NCI-H1436 treated with DMSO at 0.1 percent for 48 hours (cell line): ENCODE data around the gene SNCAIP.
A peak's percentile ranks its signal among the peaks of the same experiment; 100 is the strongest.

Source experiments
- DNase-seq: peaks from one replicate; lab custom pipeline; 2025; lab: John Stamatoyannopoulos, UW

Gene SNCAIP

GRCh38 chr5:122400938-122401337 is 88.9 kb downstream of the SNCAIP start:
- DNase-seq: no peak

GRCh38 chr5:122401976-122402725 is 90.1 kb downstream of the SNCAIP start:
- peak; percentile 69 for DNase-seq

DNA sequence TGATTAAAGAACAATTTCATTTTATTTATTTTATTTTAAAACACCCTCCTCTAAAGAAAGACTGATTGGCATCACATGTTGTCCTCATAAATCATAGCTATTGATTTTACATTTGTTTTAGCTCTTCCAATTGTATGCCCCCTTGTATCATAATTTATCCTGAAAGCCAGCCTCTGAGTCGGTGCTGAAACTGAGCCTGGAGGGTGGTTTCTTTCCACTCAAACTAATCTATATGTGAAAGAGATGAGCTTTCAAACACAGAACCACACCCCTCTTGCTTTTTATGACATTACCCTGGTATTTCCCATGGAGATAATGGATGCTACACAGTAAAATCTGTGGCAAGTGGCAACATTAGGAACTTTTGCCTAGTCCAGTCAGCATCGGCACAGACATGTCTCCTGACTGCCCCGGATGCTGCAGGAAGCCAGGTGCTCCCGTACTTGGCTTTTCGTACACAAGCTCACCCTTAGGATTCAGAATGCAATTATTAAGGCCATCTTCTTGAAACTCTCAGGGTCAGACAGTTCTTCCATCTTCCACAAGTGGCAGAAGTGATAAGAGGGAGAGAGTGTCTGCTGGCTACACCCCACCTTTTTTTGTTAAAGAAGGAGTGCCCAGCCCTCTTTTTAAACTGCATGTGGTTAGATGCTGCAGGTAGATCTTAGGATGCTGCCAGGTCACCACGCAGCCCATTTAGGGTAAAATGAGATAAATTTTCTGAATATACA is 91.1 kb downstream of the SNCAIP start:
- DNase-seq: no peak

DNA sequence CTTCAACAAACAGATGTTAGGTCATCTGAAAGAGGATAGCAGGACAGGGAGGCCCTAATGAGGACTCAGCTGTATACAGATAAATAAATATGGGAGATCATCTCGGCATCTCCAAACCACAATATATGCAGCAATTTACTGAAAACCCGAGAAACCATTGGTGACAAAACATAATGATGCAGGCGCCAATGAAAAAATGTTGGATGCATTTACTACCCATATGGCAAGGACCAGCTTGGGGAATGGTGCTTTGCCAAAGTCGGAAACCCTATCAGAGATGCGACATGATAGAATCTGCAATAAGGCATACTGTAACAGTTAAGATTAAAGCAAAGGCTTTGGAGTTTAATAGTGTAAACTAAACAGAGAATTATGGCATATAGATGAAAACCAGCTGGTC is 92.0 kb downstream of the SNCAIP start:
- DNase-seq: no peak

- DNase-seq: no peak
These were observed 92.8 kb downstream of the SNCAIP start for GRCh38 chr5:122404653-122405362.

DNA sequence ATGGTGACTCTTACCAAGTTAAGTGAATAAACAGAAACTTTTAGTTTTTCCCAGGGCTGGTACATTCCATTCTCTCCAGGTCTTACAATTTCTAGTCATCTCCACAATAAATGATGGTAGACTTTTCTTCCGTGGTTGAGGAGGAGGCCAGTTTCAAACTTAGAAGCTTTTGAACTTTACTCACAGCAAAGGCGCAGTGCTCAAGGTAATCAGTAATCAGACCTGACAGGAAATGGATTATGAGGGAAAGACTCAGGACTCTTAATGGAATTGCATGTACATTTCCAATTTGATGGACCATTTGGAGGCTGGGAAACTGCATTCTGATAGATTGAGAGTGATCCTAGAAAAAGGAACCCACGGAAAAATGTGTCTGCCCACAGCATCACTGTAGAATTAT is 93.7 kb downstream of the SNCAIP start:
- no peak for DNase-seq

- DNase-seq: no peak
These were observed 94.1 kb downstream of the SNCAIP start for GRCh38 chr5:122406181-122406580.

DNA sequence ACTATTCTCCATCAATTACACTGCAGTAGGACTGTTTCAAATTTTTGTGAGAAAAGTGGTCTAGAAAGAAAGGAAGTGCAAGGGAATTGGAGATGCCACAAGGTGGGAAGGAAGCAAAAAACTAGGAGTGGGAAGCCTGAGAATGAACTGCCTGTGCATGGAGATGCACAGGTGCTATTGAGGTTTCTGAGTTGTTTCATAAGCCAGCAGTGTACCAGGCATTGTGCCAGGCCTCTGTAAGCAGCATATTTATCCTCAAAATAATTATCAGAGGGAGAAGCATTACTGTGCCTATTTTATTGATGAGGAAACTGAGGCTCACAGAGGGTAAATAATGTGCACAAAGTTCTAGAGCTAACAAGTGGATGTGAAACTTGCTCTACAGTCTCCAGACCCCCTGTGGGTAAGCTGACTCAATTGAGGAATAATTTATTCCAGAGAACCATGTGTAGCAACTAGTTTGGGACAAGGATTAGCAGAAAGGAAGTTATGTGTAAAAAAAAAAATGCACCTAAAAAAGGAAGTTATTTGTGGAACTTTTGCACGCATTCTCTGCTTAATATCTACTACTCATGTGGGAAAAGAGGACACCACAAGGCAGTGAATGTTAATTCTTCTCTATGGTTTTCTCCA is 96.7 kb downstream of the SNCAIP start:
- DNase-seq: no peak

DNA sequence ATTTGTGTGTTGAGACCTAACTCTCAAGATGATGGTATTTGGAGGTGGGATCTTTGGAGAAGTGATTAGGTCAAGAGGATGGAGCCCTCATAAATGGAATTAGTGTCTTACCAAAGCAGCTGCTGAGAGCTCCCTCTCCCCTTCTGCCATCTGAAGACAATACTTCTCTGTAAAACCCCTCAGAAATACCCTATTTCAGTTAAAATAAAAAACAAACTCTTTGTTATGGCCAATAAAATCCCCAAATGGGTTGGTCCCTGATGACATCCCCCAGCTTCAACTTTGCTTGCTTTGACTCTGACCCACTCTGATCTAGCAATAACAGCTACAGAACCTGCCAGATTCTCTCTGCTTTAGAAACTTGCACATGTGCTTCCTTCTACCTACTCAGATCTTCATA is 100.9 kb downstream of the SNCAIP start:
- no peak for DNase-seq

GRCh38 chr5:122413722-122414121 is 101.7 kb downstream of the SNCAIP start:
- DNase-seq: no peak

DNA sequence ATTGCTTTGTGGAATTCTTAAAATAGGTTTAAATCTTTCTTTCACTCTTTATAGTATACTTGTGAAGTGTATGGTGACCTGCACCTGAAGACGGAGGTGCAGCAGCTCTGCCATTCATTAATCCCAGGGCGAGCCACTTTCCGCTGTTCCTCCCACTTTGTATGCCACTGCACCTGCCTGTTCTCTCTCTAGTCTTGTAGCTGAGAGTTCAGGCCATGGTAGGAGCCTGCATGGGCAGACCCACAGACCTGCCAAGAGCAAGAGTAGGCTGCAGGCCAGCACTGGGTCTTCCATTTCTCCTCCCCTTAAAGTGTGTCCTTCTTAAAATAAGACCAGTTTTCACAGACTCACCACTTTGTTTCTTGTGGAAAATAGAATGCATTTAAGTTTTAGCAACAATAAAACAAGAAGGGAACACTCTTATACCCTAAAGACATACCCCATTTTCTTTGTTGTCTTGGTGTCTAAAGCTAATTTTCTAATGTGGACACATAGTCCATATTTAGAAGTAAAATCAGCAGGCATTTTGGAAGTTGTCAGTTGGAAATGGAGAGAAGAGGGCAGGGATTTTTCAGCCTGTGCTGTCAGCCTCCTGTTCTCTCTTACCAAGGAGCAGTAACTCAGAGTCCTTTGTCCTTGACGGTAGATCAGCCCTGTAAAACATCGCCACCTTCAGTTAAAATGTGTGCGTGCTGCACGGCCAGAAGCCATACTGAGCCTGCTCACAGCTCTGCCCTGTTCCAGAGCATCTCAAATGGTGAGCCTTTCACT is 103.2 kb downstream of the SNCAIP start:
- DNase-seq: peak; percentile 39

GRCh38 chr5:122415801-122416120 is 103.7 kb downstream of the SNCAIP start:
- no peak for DNase-seq

GRCh38 chr5:122419142-122419894 is 107.3 kb downstream of the SNCAIP start:
- no peak for DNase-seq

GRCh38 chr5:122420091-122420490 is 108.1 kb downstream of the SNCAIP start:
- no peak for DNase-seq

GRCh38 chr5:122420537-122421236 is 108.7 kb downstream of the SNCAIP start:
- DNase-seq: no peak

DNA sequence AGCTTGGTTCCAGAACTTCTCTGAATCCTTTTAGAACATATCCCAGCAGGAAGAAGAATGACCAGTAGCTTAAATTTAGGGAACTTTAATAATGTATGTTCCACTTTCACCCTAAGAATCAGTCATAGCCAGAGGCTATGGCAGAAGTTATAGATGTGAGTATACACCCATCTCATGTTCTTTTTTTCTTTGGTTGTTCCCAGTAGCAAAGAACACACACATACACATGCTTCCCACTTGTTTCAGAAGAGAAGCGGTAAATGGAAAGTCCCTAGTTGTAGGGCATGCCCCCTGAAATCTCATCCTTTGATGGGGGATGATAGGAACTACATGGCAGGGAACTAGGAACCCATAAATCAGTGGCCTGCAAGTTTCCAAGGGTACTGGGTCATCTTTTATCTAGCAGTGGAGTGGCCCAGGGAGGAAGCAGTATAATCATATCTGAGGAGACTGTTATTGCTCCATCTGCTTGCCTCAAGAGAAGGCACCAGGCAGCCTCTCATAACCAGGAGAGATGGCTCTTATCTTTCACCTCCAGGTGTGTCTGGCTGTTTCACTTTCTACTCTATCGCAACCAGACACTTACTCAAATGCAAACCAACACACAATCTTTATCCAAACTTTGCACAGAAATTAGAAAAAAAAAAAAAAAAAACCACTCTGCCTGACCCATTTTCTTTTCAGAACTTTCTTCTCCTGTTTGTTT is 109.5 kb downstream of the SNCAIP start:
- no peak for DNase-seq

- no peak for DNase-seq
These were observed 111.2 kb downstream of the SNCAIP start for GRCh38 chr5:122423221-122423620.

GRCh38 chr5:122424132-122424531 is 112.1 kb downstream of the SNCAIP start:
- DNase-seq: no peak

GRCh38 chr5:122426301-122426700 is 114.3 kb downstream of the SNCAIP start:
- DNase-seq: no peak

GRCh38 chr5:122427621-122428020 is 115.6 kb downstream of the SNCAIP start:
- DNase-seq: no peak
